HL-60/S4 treated with retinoic acid at 250 ng/mL for 4 days and 3 days (cell line): ENCODE data around the gene CCNL2.
"Not testable (repeated sequence)": the region's sequence is repeated elsewhere in the genome, so short reads cannot be mapped to it uniquely, and the experiment has no call there.

Source experiments
- in situ Hi-C: fragments of 300-500 bp; cut with MboI; formaldehyde crosslinking; loops from 2 replicates; pipeline ENCODE4 v1.7.0; 2022; ENCODE audit warnings: low sequenced_read_pairs

CCNL2 gene

GRCh38 chr1:1374929-1375662, 24.0 kb downstream of the CCNL2 start, which contains the start of gene AURKAIP1:
Gene AURKAIP1, minus strand, starts transcription at chr1:1375207. Its CDS starts 451 bp downstream, at chr1:1374756.
- in situ Hi-C loops = no loop called here

DNA sequence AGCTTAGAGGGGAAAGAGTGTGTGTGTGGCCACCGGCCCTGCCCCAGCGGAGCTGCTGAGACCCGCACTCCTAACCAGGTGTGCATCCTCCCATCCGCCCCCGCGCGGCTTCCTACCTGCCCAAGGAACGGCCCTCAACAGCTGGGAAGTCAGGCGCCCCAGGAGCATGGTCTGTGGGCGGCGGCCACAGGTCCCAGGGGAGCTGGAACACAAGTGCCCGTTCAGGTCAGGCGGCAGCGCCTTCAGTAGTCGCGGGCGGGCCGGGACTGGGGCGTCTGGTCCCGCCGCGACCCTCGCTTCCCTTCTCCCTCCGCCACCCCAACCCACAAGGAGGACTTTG, 24.6 kb downstream of the CCNL2 start:
- in situ Hi-C loops = no loop called here

- in situ Hi-C loops = no loop called here
Observed at GRCh38 chr1:1373815-1374588, 25.1 kb downstream of the CCNL2 start.

DNA sequence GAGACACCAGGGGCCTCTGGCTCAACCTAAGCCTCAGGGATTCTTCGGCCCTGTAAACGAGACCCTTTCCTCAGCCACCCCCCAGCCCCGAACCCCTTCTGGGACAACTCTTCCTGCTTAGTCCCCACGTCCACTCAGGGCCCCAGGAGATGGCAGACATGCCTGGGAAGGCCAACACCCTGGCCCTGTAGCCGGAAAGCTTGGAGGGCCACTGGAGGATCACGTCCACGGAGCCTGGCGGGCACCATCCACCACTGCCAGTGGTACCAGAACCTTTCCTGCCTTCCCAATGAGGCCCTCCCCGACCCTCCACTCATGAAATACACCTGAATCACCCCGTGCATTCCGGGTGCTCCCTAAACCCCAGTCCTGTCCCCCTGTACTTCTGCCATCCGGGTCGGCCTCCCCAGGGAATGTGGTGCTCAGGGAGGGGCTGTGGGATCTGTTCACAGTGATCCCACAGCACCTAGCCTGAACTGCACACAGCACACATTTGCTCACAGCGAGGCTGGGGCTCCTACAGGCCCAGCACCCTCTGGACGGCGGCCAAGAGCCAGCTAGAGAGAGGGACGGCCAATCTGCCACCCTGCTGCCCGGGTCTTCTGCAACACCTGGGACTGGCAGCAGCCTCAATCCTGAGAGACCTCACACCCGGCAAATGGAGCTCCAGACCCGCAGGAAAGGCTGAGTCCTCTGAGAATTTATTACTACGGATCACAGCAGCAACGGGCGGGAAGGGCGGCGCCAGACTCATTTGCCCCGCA, 25.9 kb downstream of the CCNL2 start:
- in situ Hi-C loops = no loop called here

- in situ Hi-C loops = no loop called here
Observed at GRCh38 chr1:1371746-1372711, 27.1 kb downstream of the CCNL2 start.

DNA sequence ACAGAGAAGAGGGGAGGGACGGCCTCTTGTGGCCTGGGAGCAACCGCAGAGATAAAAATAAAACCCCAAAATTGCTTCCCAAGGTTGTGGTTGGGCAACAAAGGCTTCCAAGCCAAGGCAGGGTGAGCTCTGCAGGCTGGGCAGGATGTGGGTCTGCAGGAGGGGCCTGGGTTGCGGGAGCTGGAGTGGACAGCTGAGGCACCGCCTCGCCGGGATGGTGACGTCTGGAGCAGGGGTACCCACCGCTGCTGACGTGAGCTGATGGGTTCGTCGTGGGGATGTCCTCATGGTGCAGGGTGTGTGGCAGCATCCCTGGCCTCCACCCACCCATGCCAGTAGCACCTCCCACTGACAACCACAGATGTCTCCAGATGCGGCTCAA, 27.8 kb downstream of the CCNL2 start:
- in situ Hi-C loops = no loop called here

DNA sequence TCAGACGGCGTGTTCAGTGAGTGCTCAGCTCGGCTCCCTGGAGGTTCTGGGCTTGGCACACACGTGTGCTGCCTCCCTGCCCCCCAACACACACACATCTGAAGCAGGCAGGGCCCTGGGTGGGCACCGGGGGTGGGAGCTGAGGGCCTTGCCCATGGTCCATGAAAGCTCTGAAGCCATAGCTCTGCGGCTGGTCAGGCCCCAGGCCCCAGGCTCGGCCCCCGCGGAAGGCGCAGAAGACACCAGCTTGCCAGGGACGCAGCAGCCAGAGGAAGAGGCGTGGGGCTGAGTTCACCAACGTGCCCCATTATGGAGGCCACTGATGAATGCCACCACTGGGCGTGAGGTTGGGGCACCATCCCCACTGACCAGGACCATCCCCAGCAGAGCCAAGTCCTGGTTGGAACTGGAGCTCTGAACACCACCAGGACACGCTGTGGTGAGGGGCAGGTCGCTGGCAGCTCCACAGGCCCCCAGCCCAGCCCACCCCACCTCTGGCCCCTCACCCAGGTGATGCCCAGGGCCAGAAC, 28.3 kb downstream of the CCNL2 start:
- in situ Hi-C loops = no loop called here

DNA sequence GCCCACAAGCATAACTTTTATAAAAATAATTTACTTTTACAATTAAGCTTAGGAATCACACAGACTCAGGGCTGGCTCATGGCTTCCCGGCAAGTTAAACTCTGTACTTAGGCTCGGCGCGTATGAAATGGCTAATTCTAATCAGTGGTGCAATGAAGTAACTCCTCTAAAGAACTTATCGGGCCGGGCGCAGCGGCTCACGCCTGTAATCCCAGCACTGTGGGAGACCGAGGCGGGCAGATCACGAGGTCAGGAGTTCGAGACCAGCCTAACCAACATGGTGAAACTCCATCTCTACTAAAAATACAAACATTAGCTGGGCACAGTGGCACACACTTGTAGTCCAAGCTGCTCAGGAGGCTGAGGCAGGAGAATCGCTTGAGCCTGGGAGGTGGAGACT, 29.0 kb downstream of the CCNL2 start:
- in situ Hi-C loops = not testable (repeated sequence)

- in situ Hi-C loops = no loop called here
Observed at GRCh38 chr1:1367315-1367714, 31.8 kb downstream of the CCNL2 start.

DNA sequence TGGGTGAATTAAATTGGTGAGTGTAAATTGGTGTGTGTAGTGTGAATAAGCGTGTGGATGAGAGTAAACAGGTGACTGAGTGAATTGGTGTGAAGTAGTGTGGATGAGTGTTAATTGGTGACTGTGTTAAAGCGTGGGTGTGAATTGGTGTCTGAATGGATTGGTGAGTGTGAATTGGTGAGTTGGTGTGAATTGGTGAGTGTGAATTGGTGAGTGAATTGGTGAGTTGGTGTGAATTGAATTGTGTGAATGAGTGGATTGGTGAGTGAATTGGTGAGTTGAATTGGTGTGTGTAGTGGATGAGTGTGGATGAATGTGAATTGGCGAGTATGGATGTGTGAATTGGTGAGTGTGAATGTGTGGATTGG, 32.5 kb downstream of the CCNL2 start:
- in situ Hi-C loops = no loop called here

- in situ Hi-C loops = no loop called here
Observed at GRCh38 chr1:1365875-1366698, 33.0 kb downstream of the CCNL2 start.

GRCh38 chr1:1364266-1364665, 34.9 kb downstream of the CCNL2 start:
- in situ Hi-C loops = no loop called here

DNA sequence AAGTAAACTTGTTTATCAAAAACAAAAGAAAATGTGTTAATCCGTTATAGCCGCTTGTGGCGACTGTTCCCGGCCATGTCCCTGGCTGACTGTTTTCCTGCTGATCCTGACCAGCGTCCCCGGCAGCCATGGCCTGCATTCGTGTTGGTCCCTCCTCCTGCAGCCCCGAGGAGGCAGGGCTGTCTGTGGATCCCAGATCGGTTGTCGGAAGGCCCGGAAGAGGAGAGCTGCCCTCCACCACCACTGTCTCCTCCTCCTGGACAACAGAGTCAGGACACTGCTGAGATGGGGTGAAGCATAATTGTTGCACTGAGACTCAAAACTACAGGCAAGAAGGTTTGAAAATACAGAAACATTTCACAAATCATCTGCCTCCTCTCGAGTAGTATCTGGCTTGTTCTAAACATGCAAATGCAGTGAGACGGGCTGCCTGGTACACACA, 37.1 kb downstream of the CCNL2 start:
- in situ Hi-C loops = no loop called here

DNA sequence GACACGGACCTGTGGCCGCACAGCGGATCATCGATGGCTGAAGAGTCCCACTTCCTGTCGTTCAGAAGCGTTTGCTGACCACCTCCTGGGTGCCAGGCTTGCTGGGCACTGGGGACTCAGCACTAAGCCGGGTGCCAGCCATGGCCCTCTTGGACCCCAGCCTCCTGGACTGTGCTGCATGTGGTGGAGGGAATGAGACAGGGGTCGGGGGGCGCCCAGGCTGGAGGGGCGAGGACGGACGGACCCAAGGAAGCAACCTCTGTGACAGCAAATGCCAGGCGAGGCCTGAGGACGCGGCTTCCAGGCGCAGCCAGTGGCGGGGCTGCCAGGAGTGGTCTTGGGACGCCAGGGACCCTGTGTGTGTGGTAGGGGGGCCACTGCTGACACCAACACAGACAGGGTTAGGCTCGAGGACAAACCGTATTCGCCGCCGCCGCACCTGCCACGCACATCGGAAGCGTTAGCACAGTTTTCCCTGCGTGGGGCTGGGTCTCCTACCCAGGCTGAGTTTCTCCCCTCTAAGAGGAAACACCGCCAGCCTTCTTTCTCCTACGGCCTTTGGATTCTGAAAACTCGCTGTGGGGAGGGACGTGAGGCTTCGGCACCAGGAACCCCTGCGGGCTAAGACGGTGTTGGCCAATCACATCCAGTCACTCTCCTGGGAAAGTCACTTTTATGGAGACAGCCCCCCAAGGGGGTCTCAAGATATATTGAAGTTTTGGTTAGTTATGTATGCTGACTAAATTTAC, 37.7 kb downstream of the CCNL2 start:
- in situ Hi-C loops = no loop called here

DNA sequence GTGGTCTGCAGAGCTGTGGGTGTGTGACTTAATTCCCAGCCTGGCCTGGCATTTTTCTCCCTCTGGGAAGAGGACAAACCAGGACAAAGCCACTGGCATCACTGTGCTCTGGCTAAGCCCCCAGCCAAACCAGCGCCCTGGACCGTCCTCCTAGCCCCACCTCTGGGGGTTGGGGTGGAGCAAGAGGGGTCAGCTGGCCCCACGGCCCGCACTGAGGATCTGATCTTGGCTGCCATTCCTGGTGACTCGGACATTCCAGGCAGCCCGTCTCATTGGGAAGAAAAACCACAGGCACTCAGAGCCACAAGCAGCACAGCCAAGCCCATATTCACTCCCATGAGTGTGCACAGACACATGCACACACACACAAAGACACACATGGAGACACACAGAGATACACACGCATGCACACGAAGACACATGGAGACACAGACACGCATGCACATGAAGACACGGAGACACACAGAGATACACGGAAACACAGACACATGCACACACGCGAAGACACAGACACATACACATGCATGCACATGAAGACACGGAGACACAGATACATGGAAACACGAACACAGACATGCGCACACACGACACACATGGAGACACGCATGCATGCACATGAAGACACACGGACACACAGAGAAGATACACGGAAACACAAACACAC, 38.5 kb downstream of the CCNL2 start:
- in situ Hi-C loops = no loop called here

- in situ Hi-C loops = no loop called here
Observed at GRCh38 chr1:1359664-1360468, 39.3 kb downstream of the CCNL2 start.

- in situ Hi-C loops = no loop called here
Observed at GRCh38 chr1:1359308-1359663, 39.8 kb downstream of the CCNL2 start.
